Amygdala (tissue), 56 donors: Measurements from ENCODE around the gene DRAXIN.

ENCODE experiments used
- DNase-seq, 56 donors: peaks; one replicate each; lab custom pipeline; 2025; lab: John Stamatoyannopoulos, UW

Gene DRAXIN, protein sequence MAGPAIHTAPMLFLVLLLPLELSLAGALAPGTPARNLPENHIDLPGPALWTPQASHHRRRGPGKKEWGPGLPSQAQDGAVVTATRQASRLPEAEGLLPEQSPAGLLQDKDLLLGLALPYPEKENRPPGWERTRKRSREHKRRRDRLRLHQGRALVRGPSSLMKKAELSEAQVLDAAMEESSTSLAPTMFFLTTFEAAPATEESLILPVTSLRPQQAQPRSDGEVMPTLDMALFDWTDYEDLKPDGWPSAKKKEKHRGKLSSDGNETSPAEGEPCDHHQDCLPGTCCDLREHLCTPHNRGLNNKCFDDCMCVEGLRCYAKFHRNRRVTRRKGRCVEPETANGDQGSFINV

DNA sequence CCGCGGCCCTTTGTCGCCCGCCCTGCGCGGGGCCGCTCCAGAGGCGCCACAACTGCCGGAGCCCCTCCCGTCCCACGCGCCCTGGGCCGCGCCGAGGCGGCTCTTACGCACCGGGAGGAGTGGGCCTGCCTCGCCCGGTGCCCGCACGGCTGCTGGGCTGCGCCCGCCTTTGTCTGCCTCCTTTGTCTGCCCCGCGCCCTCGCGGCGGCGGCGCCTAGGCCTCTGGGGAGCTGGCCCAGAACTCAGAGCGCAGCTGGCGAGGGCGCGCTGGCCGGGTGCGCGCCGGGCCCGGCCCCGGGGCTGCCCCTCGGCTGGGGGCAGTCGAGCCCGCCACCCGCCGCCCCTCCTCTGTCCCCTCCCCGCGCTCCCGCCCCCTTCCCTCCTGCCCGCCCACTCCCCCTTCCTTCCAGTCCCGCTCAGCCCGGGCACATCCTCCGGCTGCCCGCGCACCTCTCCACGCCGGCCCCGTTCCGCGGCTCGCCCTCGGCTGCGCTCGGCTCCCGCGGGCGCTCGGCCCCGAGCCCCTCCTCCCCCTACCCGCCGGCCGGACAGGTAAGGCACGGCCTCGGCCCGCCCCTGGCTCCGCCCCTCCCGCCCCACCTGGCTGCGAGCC, at the start of gene DRAXIN:
TSS of gene DRAXIN (plus strand) at position 409 of the 613 bp plus-strand sequence. CDS start 14,549 bp downstream, outside the sequence.
- peak in 10 of 56 donors; percentile 11 to 48 (median 27) for DNase-seq

DNA sequence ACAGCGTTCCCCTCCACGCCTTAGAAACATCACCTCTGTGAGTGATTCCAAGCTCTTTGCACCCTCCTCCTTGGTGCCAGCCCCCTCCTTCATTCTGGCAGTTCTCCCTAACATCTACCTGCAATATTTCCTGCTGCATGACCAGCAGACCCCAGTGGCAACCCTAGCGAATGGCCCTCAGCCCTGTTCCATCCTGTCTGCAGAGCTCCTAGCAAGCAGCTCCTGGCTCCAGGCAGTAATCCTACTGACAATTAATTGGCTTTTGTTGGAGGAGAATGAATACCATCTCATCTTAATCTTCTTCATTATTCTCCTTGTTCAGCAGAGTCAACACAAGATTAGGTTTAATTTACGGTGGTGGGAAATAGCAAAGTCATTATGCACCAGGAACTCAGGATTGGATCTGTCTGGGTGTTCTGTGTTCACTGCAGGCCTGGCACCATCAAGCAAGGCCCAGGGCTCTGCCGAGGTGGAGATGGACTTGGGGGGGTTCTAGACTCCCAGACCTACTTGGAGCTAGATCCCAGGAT, 49.7 kb upstream of the DRAXIN start:
- DNase-seq = no peak

DNA sequence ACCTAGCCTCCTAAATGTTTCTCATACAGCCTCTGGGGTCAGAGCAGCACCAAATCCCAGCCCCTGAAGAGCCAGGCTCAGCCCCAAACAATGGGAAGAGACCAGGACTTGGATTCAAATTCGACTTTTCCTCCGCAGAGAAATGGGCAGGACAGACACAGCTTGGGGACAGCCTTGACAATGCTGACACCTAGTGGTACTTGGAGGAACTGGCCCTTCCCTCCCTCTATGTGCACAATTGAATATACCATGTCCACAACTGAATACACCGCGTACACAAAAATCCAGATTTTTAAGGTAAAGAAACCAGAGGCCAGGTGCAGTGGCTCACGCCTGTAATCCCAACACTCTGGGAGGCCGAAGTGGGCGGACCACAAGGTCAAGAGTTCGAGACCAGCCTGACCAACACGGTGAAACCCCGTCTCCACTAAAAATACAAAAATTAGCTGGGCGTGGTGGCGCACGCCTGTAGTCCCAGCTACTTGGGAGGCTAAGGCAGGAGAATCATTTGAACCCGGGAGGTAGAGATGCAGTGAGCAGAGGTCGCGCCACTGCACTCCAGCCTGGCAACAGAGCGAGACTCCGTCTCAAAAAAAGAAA, 49.0 kb upstream of the DRAXIN start:
- DNase-seq = peak in 33 of 56 donors; percentile 13 to 91 (median 46)

DNA sequence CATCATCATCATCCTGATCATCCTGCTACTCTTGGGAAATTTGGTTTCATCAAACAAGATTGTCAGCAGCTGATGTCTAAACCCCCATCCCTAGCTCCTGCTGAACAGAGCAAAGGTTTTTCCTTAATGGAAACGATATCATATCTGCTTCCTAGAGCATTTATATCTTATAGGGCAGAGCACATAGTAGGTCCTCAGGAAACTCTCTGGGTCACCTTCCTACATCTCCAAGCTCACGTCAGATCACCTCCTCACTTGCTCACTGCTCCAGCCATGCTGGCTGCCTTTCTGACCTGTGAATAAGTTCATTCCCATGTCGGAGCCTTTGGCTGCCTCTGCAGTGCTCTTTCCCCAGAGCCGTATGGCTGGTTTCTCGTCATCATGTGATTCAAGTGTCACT, 47.7 kb upstream of the DRAXIN start:
- DNase-seq = no peak

GRCh38 chr1:11645270-11645669, 46.2 kb upstream of the DRAXIN start:
- DNase-seq = no peak

DNA sequence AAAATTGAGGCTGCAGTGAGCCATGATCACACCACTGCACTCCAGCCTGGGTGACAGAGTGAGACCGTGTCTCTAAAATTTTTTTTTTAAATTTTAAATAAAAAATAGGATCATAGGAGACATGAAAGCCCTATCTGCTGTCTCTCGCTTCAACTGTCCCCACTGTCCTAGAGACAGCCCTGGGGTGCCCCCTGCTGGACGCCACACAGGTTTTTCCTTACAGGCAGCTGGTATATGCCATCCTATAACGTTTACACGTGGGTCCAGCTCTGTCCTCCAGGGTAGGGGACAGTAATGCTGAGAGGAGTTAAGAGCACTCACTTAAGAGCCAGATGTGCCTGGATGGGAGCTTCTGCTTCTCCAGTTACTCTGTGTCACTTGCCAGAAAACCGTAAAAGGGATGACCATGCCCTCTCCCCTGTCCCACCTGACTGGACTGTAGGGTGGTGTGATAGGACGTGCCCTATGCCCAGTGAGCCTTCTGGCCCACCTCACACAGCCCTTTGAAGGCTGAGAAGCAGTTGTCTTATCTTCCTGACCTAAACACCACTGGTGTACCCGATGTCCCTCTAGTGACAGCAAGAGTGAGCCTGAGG, 45.7 kb upstream of the DRAXIN start:
- peak in 51 of 56 donors; percentile 18 to 94 (median 66) for DNase-seq

DNA sequence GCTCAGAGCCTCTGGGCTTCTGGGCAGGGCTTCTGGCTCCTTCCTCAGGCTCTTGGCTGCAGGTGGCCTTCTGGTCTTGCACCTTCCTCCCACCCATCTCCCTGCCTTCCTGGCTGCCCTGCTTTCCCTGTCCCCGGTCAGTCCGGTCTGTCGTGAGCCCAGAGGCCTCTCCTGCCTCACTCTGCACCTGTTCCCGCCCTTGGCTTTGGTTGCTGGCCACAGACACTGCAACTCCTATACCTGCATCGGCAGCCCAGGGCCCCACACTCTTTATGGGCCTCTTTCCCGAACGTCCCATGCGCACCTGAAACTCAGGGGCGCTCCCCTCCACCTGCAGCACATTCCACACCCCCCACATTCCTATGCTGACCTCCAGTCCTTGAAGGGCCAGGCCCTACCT, 45.2 kb upstream of the DRAXIN start:
- no peak for DNase-seq

DNA sequence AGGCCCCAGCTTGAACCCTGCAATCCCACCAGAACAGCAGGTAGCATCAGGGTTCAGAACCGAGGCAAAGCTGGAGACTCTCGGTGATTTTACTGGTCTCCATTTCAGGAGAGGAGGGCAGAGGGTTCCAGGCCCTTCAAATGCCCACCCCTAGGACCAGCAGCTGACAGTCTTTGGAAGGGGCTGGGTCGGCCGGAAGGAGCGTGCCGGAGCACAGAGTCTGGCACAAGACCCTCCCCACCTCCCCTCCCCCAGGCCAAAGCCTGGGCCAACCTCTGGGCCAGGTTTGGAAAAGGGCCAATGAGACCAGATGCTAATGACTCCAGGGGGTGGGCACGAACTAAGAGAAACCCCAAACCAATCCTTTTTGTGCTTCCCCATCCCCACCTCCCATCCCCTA, 44.2 kb upstream of the DRAXIN start:
- DNase-seq = peak in 1 of 56 donors; percentile 38

DNA sequence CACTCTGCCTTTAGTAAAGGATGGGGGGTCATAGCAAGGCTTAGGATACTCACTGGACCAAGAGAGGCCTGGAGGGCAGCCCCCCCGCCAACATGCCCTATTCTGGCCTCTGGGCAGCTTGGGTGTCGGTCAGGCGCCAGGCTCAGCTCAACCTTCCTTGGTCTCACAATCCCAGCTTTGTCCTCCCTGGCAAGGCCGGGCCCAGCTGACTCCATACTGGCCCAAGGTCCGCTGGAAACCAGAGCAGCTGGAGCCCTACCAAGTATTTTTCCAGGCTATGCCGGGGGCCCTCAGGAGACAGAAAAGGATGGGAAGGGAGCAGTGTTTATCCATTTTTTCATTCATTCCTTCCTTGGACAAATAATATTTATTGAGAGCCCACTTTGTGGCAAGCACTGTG, 43.5 kb upstream of the DRAXIN start:
- peak in 55 of 56 donors; percentile 44 to 97 (median 89) for DNase-seq

- DNase-seq = peak in 10 of 56 donors; percentile 18 to 56 (median 38)
Measured at GRCh38 chr1:11648732-11649158, 42.8 kb upstream of the DRAXIN start.

GRCh38 chr1:11649237-11649623, 42.3 kb upstream of the DRAXIN start:
- no peak for DNase-seq

DNA sequence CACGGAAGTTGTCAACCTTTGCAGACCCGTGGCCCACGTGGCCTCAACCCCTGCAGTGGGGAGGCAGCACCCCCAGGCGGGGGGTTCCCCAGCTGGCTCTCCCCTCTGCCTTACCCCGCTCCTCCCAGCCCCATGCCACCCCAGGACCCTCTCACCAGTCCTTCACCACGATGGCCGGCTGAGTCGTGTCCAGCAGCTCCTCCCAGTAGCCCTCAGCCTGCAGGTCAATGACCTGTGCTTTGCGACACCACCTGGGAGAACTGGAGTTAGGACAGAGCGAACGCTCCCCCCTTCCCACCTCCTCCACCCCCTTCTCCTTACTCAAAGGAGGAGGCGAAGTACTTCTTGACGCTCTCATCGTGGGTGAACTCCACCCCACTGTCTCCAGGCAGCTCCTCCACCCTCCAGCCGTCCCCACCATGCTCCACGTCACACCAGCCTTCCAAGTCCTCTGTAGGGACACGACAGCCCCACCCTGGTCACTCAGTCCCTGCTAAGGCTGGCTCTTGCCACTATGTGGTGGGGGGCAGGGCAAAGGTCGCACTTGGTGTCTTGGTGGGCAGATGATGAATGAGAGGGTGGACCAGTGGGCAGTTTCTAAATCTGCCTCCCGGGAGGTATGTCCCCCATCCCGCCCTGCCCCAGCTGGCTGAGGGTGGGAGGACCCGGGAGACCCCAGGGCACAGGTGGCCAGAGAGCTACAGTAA, 41.7 kb upstream of the DRAXIN start:
- DNase-seq = peak in 1 of 56 donors; percentile 59

DNA sequence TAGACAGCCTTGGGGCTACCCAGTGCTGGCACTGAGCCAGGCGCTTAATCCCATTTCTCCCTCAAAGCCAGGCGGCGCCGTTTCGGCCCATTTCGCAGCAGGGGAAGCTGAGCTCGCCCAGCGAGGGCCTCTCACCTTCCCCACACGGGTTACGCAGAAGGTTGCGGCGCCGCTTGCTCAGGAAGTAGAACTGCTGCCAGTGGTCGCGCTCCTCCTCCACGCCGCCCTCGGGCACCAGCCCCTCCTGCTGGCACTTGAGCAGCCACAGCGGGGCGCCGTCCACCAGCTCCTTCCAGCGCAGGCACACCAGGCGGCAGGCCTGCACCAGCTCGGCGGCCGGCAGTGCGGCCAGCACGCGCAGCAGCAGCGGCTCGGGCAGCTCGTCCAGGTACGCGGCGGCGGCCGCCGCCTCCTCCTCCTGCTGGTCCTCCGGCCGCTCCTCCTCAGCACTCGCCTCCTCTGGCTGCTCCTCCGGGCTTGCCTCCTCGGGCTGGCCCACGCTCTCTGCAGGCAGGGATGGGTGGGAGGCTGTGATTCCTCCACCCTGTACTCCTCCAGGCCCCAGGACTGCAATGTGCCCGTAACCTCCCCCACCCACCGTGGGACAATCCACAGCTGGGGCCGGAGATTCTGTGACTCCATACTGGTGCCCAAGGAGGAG, 41.0 kb upstream of the DRAXIN start:
- peak in 48 of 56 donors; percentile 18 to 80 (median 54) for DNase-seq

DNA sequence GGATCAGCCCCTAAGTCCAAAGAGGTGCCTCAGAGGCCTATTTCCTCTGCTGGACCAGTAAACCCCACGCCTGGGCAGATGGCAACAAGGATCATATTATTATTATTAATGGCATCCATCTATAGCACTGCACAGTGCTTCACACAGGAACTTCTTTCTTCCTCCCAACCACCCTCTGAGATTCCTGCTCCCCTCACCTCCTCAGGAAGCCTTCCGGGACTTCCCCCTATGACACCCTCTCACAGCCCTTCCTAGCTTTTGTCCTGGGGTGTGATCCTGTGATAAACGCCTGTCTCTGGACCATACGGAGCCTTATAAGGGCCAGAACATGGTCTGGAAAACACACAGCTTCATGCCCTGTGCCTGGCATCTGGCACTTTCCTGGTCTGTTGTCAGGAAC, 40.5 kb upstream of the DRAXIN start:
- no peak for DNase-seq

- no peak for DNase-seq
Measured at GRCh38 chr1:11652203-11652780, 39.2 kb upstream of the DRAXIN start.

- peak in 1 of 56 donors; percentile 34 for DNase-seq
Measured at GRCh38 chr1:11653101-11653860, 38.2 kb upstream of the DRAXIN start.

DNA sequence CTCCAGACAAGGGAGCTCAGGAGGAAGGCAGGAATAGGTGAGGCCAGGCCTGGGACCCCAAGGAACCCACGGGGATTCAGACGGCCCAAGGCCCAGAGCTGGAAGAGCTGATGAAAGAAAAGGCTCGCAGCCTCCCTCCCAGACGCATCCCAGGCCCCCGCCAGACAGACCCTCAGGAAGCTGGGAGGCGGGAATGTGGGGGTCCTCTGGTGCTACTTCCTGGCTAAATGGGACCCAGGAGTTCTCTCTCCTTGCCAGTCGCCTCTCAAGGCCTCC, 37.7 kb upstream of the DRAXIN start:
- DNase-seq = no peak

GRCh38 chr1:11654137-11654938, 37.2 kb upstream of the DRAXIN start, which contains the start of the genes FBXO2 and FBXO44:
FBXO2 (minus strand) TSS chr1:11654429; CDS start chr1:11654340, 89 bp downstream.
FBXO44 (plus strand) TSS chr1:11654877; CDS start chr1:11655836, 959 bp downstream.
- DNase-seq = peak in 33 of 56 donors; percentile 28 to 70 (median 52)
